ENCODE data around the gene HIRA.

DNA sequence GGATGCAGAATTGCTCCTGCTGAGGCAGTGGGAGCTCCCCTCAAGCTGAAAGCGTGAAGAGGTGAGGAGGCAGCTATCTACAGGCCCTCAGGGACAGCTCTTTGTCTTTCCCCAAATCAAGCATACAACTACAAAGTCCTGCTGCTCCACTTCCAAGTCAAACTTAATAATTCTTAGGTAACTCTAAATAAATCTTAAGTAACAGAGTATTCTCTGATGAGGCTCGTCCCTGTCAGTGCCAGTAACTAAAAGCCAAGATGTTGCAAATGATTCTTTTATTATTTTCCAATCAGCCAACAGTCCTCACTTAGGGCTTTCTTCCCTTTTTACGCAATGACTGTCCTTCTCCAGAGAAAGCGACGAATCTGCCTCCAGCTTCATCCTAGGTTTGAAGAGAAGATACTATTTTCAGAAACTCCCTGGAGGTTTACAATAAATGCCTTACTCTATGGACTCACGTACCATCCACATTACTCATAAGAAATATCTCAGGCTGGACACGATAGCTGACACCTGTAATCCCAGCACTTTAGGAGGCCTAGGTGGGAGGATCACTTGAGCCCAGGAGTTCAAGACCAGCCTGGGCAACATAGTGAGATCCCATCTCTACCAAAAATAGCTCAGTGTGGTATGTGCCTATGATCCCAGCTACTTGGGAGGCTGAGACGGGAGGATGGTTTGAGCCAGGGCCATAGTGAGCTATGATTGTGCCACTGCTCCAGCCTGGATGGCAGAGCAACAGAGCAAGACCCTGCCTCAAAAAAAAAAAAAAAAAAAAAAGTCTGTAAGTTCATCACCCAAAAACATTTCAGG, 19.0 kb upstream of the HIRA start:
- TF ChIP-seq POLR2AphosphoS5 (IDR thresholded peaks at IDR 0.05; ENCODE audit: low read depth, low read length) (no peak), POLR2A (IDR thresholded peaks at IDR 0.05; ENCODE audit: low read depth, low read length) (no peak)
